Peyer's patch (tissue), 4 donors: Measurements from ENCODE around the gene ELP5. TPM values are rescaled to one million over a fixed set of nuclear protein-coding genes. Genes with fewer than 3 reads are reported as not detected.

ENCODE experiments used
- DNase-seq, 3 donors: peaks; one replicate each; pipeline ENCODE4 v3.0.0-alpha.2; 2017 to 2019
- H3K27ac ChIP-seq, 4 donors: fragments of 200-600 bp; sonication (generic); one replicate each; pipeline ENCODE4 v1.5.1; 2016 to 2019
- H3K27me3 ChIP-seq, 2 donors: fragments of 200-600 bp; sonication (generic); one replicate each; pipeline ENCODE4 v1.5.1; 2019
- H3K36me3 ChIP-seq, 3 donors: fragments of 200-600 bp; sonication (generic); one replicate each; pipeline ENCODE4 v1.5.1; 2016 to 2019
- H3K4me1 ChIP-seq, 4 donors: fragments of 200-600 bp; sonication (generic); one replicate each; pipeline ENCODE4 v1.5.1; 2016 to 2019
- H3K4me3 ChIP-seq, 4 donors: fragments of 200-600 bp; sonication (generic); 1 replicate in 3 of 4; 2 replicates in 1 of 4; pipeline ENCODE4 v1.5.1; 2016 to 2019; ENCODE audit warnings: mild to moderate bottlenecking in 1 of 4
- H3K9me3 ChIP-seq, 4 donors: fragments of 200-600 bp; sonication (generic); one replicate each; pipeline ENCODE4 v1.5.1; 2016 to 2019; ENCODE audit warnings: mild to moderate bottlenecking in 1 of 4
- POLR2A ChIP-seq, 2 donors: fragments of 450-650 bp; IDR thresholded peaks; one replicate each; pipeline ENCODE4 v1.5.1; 2017; ENCODE audit warnings: antibody characterized with exemption in 2 of 2, mild to moderate bottlenecking in 2 of 2, moderate library complexity in 2 of 2
- total RNA-seq, 4 donors: library from RNA; depleted of rRNA; stranded (reverse); fragments of >200 nt; gene quantifications; one replicate each; pipeline ENCODE4 v1.1.0, GENCODE V29; 2016
- TF ChIP-seq, protein P1 (sequence below), 6 experiments: fragments of 450-650 bp in 4 of 6; fragments of 200-600 bp in 2 of 6; sonication (generic) in 1 of 6; IDR thresholded peaks; one replicate each; pipeline ENCODE4 v1.5.1; 2017 to 2019; ENCODE audit warnings: antibody characterized with exemption in 6 of 6, mild to moderate bottlenecking in 3 of 6, moderate library complexity in 1 of 6

The ELP5 gene
- total RNA-seq, 4 donors from 2014 or later: 15.1 to 75.1 (median 29.0) TPM

DNA sequence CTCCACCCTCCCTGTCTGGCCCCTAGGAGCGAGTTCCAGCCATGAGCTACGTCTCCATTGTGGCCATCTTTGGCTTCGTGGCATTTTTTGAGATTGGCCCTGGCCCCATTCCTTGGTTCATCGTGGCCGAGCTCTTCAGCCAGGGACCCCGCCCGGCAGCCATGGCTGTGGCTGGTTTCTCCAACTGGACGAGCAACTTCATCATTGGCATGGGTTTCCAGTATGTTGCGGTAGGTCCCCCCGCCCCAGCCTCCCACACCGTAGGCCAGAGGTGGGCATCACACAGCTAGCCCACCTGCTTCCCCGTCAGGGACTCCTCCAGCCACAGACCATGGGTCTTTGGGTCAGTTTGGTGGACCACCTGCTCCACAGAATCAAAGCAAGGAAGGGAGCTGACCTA lies 33.7 kb downstream of the ELP5 start:
- Histone ChIP-seq H3K36me3 (no peaks in the 10 kb centered on the region), H3K9me3 (no peaks in the 10 kb centered on the region), H3K4me1 (peaks cover 2 to 17% (median 16%) of the 10 kb centered on the region in 4 donors), H3K27ac (no peak overlapping the region), H3K4me3 (no peak overlapping the region), H3K27me3 (no peaks in the 10 kb centered on the region)
- TF ChIP-seq, protein P1, sequence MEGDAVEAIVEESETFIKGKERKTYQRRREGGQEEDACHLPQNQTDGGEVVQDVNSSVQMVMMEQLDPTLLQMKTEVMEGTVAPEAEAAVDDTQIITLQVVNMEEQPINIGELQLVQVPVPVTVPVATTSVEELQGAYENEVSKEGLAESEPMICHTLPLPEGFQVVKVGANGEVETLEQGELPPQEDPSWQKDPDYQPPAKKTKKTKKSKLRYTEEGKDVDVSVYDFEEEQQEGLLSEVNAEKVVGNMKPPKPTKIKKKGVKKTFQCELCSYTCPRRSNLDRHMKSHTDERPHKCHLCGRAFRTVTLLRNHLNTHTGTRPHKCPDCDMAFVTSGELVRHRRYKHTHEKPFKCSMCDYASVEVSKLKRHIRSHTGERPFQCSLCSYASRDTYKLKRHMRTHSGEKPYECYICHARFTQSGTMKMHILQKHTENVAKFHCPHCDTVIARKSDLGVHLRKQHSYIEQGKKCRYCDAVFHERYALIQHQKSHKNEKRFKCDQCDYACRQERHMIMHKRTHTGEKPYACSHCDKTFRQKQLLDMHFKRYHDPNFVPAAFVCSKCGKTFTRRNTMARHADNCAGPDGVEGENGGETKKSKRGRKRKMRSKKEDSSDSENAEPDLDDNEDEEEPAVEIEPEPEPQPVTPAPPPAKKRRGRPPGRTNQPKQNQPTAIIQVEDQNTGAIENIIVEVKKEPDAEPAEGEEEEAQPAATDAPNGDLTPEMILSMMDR (IDR thresholded peaks at IDR 0.05): no peak
- TF ChIP-seq POLR2A (IDR thresholded peaks at IDR 0.05): no peak
- no peak for DNase-seq

DNA sequence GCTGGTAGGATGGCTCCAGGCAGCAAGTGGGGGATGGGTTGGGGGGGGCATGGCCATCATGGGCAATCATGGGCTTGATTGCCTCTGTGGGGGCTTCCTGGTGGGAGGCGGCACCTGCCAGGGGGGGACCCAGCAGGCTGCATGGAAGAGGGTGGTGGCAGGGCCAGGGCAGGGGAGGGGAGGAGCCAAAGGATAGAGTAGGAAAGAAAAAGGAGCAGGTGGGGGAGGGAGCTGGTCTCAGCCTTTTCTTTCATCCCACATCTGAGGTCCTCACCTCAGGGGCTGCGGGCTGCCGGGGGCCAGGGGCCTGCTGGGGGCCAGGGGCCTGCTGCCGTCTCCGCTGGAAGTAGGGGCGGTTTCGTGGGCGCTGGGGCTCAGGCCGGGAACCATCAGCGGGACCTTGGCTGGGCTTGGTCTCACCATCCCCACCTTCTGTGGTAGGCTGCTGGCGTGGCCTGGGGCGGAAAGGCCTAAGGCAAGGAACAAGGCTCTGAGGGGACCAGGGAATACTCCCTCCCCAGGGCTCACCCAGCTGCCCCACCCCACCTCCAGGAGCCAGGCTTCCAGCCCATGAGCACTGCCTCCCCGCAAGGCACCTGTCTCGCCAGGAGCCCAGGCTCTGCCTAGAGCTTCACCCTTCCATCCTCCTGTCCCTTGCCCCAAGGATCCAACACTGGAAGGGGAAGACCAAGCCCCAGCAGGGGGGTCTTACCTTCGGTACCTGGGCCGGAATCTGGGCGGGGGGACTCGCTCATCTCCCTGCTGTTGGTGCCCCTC lies 37.4 kb downstream of the ELP5 start:
- H3K4me3 ChIP-seq: no peak overlapping the region
- H3K4me1 ChIP-seq: peaks cover 0 to 23% (median 3%) of the 10 kb centered on the region in 4 donors
- no peaks in the 10 kb centered on the region for H3K36me3 ChIP-seq
- no peaks in the 10 kb centered on the region for H3K27me3 ChIP-seq
- peaks cover 0 to 2% (median 0%) of the 10 kb centered on the region in 4 donors for H3K9me3 ChIP-seq
- no peak for TF ChIP-seq POLR2A (IDR thresholded peaks at IDR 0.05)
- TF ChIP-seq, protein P1 (IDR thresholded peaks at IDR 0.05): no peak
- no peak for DNase-seq
- H3K27ac ChIP-seq: no peak overlapping the region

DNA sequence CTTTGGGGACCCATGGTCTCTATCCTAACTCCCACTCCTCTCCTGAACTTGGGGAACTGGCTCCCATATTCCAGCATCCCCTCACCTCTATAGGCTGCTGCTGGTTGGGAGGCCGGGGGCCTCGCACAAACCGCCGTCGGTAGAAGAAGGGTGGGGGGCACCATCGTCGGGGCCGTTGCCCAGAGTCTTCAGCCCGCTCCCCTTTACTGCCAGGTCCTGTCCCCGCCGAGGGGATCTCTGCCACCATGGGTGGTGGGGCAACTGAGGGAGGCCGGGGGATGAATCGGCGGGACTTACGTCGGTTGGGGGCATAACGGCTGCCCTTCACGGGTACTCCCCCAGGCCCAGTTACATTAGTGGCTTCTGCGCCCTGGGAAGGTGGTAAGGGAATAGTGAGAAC lies 38.2 kb downstream of the ELP5 start:
- Histone ChIP-seq H3K9me3 (peaks cover 0 to 3% (median 0%) of the 10 kb centered on the region in 4 donors), H3K27ac (no peak overlapping the region), H3K36me3 (no peaks in the 10 kb centered on the region), H3K4me3 (no peak overlapping the region), H3K27me3 (no peaks in the 10 kb centered on the region), H3K4me1 (peaks cover 0 to 30% (median 10%) of the 10 kb centered on the region in 4 donors)
- TF ChIP-seq, protein P1 (IDR thresholded peaks at IDR 0.05): no peak
- no peak for TF ChIP-seq POLR2A (IDR thresholded peaks at IDR 0.05)
- DNase-seq: no peak

DNA sequence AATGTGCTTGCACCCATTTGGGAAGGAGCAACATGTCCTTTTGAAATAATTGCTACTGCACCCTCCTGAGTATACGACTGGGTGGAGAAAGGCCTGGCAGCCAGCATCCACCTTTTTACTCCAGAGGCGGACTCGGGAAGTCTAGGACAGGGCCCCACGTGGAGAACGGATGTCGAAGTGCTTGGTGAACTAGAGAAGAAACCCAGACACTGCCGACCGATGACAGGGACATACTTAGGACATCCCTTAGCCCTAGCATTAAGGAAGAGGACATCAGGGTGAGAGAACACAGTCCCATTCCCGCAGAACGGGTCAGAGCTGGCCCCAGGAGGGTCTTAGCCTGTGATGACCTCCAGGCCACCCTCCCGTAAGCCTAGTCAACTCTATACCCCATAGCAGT lies 38.7 kb downstream of the ELP5 start:
- no peak overlapping the region for H3K4me3 ChIP-seq
- TF ChIP-seq, protein P1 (IDR thresholded peaks at IDR 0.05): no peak
- TF ChIP-seq POLR2A (IDR thresholded peaks at IDR 0.05): no peak
- H3K27me3 ChIP-seq: no peaks in the 10 kb centered on the region
- H3K36me3 ChIP-seq: no peaks in the 10 kb centered on the region
- peaks cover 0 to 3% (median 0%) of the 10 kb centered on the region in 4 donors for H3K9me3 ChIP-seq
- H3K27ac ChIP-seq: no peak overlapping the region
- DNase-seq: no peak
- peaks cover 0 to 36% (median 10%) of the 10 kb centered on the region in 4 donors for H3K4me1 ChIP-seq

DNA sequence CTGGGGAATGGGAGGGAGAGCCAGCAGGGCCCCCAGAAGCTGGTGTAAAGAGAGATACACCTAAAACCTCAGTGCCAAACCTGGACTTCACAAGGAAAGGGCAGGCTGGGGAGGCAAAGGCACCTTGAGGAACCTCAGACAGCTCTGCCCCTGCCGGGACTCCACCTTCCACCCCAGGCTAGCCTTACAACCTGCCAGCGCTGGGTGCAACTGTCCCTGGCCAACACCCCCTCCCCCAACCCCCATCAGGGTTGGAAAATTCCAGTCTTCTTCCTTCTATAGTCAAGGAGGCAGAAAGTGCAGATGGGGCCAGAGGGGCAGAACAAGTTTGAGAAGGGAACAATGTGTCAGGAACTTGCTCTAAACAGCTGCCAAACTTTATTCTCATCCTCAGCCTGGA lies 40.2 kb downstream of the ELP5 start:
- Histone ChIP-seq H3K27ac (no peak overlapping the region), H3K4me1 (peaks cover 0 to 48% (median 17%) of the 10 kb centered on the region in 4 donors), H3K27me3 (no peaks in the 10 kb centered on the region), H3K4me3 (no peak overlapping the region), H3K36me3 (no peaks in the 10 kb centered on the region), H3K9me3 (peaks cover 0 to 3% (median 0%) of the 10 kb centered on the region in 4 donors)
- TF ChIP-seq, protein P1 (IDR thresholded peaks at IDR 0.05): no peak
- no peak for TF ChIP-seq POLR2A (IDR thresholded peaks at IDR 0.05)
- no peak for DNase-seq
